Measurements from ENCODE around the gene PCCA. TPM values are rescaled to one million over a fixed set of nuclear protein-coding genes. Genes with fewer than 3 reads are reported as not detected.
"Not testable (repeated sequence)": the region's sequence is repeated elsewhere in the genome, so short reads cannot be mapped to it uniquely, and the experiment has no call there.

Gene PCCA
- total and polyA plus RNA-seq, 4 donors = 17.7 to 37.4 (median 22.6) TPM

DNA sequence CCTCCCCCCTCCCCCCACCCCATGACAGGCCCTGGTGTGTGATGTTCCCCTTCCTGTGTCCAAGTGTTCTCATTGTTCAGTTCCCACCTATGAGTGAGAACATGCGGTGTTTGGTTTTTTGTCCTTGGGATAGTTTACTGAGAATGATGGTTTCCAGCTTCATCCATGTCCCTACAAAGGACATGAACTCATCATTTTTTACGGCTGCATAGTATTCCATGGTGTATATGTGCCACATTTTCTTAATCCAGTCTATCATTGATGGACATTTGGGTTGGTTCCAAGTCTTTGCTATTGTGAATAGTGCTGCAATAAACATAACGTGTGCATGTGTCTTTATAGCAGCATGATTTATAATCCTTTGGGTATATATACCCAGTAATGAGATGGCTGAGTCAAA, 229.6 kb downstream of the PCCA start:
- WGBS, 2 donors = 91 to 92% methylated on average over 2 to 3 of the region's 3 CpGs
- DNase-seq; H3K27me3 ChIP-seq (ENCODE audit: control insufficient read depth in 1 of 2, insufficient read depth in 2 of 2, low read length in 1 of 2); H3K9me3 ChIP-seq (ENCODE audit: control insufficient read depth, low read length); H3K27ac ChIP-seq (ENCODE audit: low read depth in 1 of 2, low read length in 2 of 2); H3K36me3 ChIP-seq (ENCODE audit: control insufficient read depth in 1 of 2, insufficient read depth in 2 of 2, low read length in 1 of 2); H3K4me1 ChIP-seq (ENCODE audit: control insufficient read depth in 1 of 2, insufficient read depth in 2 of 2, low read length in 2 of 2); H3K4me3 ChIP-seq (ENCODE audit: low read length in 2 of 2); intact Hi-C loops (cut with DNase I); ATAC-seq (ENCODE audit: low FRiP score): not testable (repeated sequence)

DNA sequence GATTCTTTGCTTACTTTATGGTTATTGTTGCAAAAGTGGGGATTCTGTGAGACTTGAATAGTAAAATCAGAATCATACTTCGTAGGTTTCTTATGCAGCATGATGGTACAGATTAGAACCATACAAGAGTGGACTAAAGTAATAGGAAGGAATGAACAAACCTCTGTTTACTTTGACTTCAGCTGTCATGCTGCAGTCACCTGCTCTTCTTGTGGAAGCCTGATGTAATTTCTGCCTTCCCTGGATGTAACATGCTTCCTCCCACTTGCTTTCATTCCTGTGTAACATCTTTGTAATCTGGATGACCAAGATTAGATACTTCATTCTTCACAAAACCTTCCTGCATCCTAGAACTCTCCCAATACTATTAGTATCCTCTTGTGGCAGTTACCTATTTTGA, 235.0 kb downstream of the PCCA start:
- peaks cover 9% of the 10 kb centered on the region in 2 donors for H3K36me3 ChIP-seq (ENCODE audit: control insufficient read depth in 1 of 2, insufficient read depth in 2 of 2, low read length in 1 of 2)

DNA sequence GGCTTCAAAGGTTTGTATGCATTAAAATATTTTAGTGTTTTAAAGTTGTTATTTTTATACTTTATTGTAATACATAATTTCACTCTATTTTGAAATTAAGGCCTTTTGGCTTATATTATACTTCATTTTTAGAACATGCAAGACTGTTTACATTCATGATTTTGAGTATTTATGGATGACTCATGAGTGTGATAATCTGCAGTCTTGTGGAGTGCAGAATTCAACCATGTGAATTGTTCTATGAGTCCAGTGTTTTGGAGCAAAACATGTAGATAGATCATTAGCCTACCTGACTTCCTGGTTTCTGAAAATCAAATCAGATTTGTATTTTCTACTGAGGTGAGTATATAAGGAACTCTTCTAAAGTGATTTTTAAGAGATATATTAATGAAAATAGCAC, 241.8 kb downstream of the PCCA start:
- no peaks in the 10 kb centered on the region for H3K9me3 ChIP-seq (ENCODE audit: control insufficient read depth, low read length)
- H3K4me3 ChIP-seq (ENCODE audit: low read length in 2 of 2) = no peak overlapping the region
- H3K4me1 ChIP-seq (ENCODE audit: control insufficient read depth in 1 of 2, insufficient read depth in 2 of 2, low read length in 2 of 2) = no peaks in the 10 kb centered on the region
- H3K27me3 ChIP-seq (ENCODE audit: control insufficient read depth in 1 of 2, insufficient read depth in 2 of 2, low read length in 1 of 2) = no peaks in the 10 kb centered on the region
- no peak for DNase-seq
- intact Hi-C loops (cut with DNase I) = no loop called here
- no peak for ATAC-seq (ENCODE audit: low FRiP score)
- peaks cover 2 to 8% of the 10 kb centered on the region in 2 donors for H3K36me3 ChIP-seq (ENCODE audit: control insufficient read depth in 1 of 2, insufficient read depth in 2 of 2, low read length in 1 of 2)
- H3K27ac ChIP-seq (ENCODE audit: low read depth in 1 of 2, low read length in 2 of 2) = no peak overlapping the region

More for the DNA sequence above, 235.0 kb downstream of the PCCA start:
- ATAC-seq (ENCODE audit: low FRiP score) (no peak), DNase-seq (no peak)
- Histone ChIP-seq H3K27ac (ENCODE audit: low read depth in 1 of 2, low read length in 2 of 2) (no peak overlapping the region), H3K9me3 (ENCODE audit: control insufficient read depth, low read length) (no peaks in the 10 kb centered on the region), H3K4me1 (ENCODE audit: control insufficient read depth in 1 of 2, insufficient read depth in 2 of 2, low read length in 2 of 2) (no peaks in the 10 kb centered on the region), H3K4me3 (ENCODE audit: low read length in 2 of 2) (no peak overlapping the region), H3K27me3 (ENCODE audit: control insufficient read depth in 1 of 2, insufficient read depth in 2 of 2, low read length in 1 of 2) (no peaks in the 10 kb centered on the region)
- intact Hi-C loops (cut with DNase I) = no loop called here
- 93 to 96% methylated on average over 1 of the region's 1 CpG for WGBS, 2 donors

DNA sequence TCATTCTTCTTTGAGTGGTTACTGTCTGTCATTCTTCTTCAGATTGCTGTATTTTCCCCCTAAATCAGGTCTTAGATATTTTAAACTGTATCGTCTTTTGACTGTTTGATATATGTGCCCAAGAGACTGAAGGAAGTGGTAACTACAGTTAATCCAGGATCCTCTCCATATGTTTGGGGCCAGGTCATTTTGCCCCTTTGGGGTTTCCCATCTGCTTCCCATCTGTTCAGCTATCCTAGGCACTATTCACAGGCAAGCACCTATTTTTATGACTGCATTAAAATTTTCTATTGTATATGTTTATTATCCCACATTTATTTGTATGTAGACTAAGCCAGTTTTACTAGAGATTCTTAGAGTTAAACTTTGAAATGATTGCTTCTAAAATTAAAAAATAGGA, 244.2 kb downstream of the PCCA start:
- 88 to 90% methylated on average over 1 of the region's 1 CpG for WGBS, 2 donors
- intact Hi-C loops (cut with DNase I) = no loop called here

DNA sequence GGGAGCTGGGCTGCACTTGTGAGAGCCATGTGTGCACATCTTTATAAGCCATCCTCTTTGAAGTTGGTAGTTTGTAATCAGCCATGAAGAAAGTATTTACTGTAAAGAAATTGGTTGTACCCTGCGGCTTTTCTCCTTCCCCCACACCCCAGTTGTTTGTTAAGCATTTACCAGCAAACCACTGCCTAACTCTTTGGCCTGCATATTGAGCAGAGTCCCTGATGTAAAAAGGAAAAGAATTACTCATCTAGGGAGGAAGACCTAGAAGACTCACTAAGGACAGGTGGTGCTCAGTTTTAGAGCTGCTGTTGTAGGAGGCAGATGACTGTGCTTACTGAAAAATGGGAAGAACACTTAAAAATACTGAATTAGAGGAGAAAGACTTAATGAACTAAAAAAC, 245.3 kb downstream of the PCCA start:
- intact Hi-C loops (cut with DNase I) = no loop called here
- Histone ChIP-seq H3K4me3 (ENCODE audit: low read length in 2 of 2) (no peak overlapping the region), H3K27me3 (ENCODE audit: control insufficient read depth in 1 of 2, insufficient read depth in 2 of 2, low read length in 1 of 2) (no peaks in the 10 kb centered on the region), H3K27ac (ENCODE audit: low read depth in 1 of 2, low read length in 2 of 2) (no peak overlapping the region), H3K36me3 (ENCODE audit: control insufficient read depth in 1 of 2, insufficient read depth in 2 of 2, low read length in 1 of 2) (peaks cover 2 to 5% of the 10 kb centered on the region in 2 donors), H3K4me1 (ENCODE audit: control insufficient read depth in 1 of 2, insufficient read depth in 2 of 2, low read length in 2 of 2) (no peaks in the 10 kb centered on the region), H3K9me3 (ENCODE audit: control insufficient read depth, low read length) (no peaks in the 10 kb centered on the region)
- DNase-seq = no peak
- WGBS, 2 donors = 89% methylated on average over 1 of the region's 1 CpG
- ATAC-seq (ENCODE audit: low FRiP score) = no peak

More for the DNA sequence above, 244.2 kb downstream of the PCCA start:
- DNase-seq (no peak), ATAC-seq (ENCODE audit: low FRiP score) (no peak)
- Histone ChIP-seq H3K27me3 (ENCODE audit: control insufficient read depth in 1 of 2, insufficient read depth in 2 of 2, low read length in 1 of 2) (no peaks in the 10 kb centered on the region), H3K36me3 (ENCODE audit: control insufficient read depth in 1 of 2, insufficient read depth in 2 of 2, low read length in 1 of 2) (peaks cover 2 to 5% of the 10 kb centered on the region in 2 donors), H3K4me3 (ENCODE audit: low read length in 2 of 2) (no peak overlapping the region), H3K27ac (ENCODE audit: low read depth in 1 of 2, low read length in 2 of 2) (no peak overlapping the region), H3K9me3 (ENCODE audit: control insufficient read depth, low read length) (no peaks in the 10 kb centered on the region), H3K4me1 (ENCODE audit: control insufficient read depth in 1 of 2, insufficient read depth in 2 of 2, low read length in 2 of 2) (no peaks in the 10 kb centered on the region)

DNA sequence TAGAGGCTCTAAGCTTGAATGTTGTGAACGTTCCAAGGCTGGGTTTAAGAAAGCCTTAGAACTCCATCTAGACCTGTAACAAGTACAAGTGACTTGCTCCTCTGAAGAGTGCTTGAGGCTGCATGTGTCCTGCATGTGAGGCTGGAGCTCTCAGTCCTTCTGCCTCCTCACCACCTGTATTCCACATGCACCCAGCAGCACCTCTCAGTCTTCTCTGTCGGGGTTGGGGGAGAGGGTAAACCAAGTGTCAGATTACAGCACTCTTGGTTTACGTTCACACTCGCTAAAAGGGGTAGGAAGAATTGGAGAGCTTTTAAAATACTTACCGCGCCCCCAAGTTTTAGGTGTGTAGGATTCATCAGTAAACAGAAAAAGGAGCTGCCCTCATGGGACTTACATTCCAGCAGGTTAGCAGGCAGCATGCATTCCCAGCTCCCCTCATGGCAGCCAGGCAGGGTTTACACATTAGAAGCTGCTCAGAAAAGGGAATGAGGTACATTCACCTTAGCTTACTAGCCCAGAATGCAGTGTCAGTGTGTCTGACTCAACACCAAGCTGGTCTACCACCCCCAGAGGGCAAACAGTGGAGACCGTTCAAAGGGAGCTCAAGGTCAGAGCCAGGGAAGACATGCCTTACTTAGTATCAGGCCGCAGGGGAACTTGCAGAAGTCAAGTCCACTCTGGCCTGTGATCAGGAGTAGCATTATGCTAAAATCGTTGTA, 248.1 kb downstream of the PCCA start:
- Histone ChIP-seq H3K27me3 (ENCODE audit: control insufficient read depth in 1 of 2, insufficient read depth in 2 of 2, low read length in 1 of 2) (no peaks in the 10 kb centered on the region), H3K4me3 (ENCODE audit: low read length in 2 of 2) (no peak overlapping the region), H3K27ac (ENCODE audit: low read depth in 1 of 2, low read length in 2 of 2) (no peak overlapping the region), H3K4me1 (ENCODE audit: control insufficient read depth in 1 of 2, insufficient read depth in 2 of 2, low read length in 2 of 2) (no peaks in the 10 kb centered on the region), H3K9me3 (ENCODE audit: control insufficient read depth, low read length) (no peaks in the 10 kb centered on the region), H3K36me3 (ENCODE audit: control insufficient read depth in 1 of 2, insufficient read depth in 2 of 2, low read length in 1 of 2) (peaks cover 2 to 5% of the 10 kb centered on the region in 2 donors)
- DNase-seq (no peak), ATAC-seq (ENCODE audit: low FRiP score) (no peak)
- whole genome bisulfite sequencing, 2 donors = 77 to 89% methylated on average over 9 of the region's 9 CpGs
- intact Hi-C loops (cut with DNase I) = no loop called here

DNA sequence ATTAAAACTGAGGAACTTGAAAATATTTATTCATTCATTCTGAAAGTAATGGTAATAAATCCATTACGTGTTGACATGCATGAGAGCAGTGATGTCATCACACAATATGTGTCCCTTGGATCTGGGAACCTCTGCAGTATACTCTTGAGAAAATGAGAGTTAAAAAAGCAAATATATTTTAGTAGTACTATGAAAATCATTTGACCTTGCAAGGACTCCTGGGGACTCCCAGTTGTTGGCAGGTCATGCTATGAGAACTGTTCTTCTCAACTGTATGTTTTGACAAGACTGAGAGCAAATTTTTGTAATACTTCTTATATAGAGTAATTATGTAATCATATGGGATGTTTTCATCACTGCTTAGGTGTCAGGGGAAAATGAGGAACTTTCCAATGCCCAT, 249.4 kb downstream of the PCCA start:
- peaks cover 2% of the 10 kb centered on the region in 2 donors for H3K36me3 ChIP-seq (ENCODE audit: control insufficient read depth in 1 of 2, insufficient read depth in 2 of 2, low read length in 1 of 2)
- 74 to 77% methylated on average over 1 of the region's 1 CpG for WGBS, 2 donors
- no peak for DNase-seq

DNA sequence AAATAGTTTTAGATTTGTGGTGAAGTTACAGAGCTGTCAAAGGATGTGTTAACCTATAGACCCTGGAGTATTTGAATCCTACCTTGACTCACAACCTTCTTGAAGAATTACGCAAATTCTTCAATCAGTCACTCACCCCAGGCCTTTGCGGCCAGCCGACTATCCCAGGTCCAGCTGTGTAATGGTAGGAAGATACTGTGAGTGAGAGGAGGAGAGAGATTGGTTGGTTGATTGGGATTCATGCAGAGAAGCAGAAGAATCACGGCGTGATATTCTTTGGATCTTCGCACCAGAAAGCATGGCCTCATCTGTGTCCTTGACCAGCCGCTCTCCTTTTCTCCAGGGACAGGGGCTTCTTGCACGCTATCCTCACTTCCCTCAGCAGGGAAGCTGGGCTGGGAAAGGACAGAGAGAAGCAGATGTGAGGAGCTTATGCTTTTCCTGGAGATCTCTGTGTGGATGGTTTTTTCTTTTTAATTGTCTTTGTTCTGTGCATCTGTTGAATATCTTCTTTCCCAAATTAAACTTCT, 250.6 kb downstream of the PCCA start:
- no peak for ATAC-seq (ENCODE audit: low FRiP score)
- H3K27ac ChIP-seq (ENCODE audit: low read depth in 1 of 2, low read length in 2 of 2) = no peak overlapping the region
- 97 to 98% methylated on average over 8 of the region's 8 CpGs for WGBS, 2 donors
- H3K36me3 ChIP-seq (ENCODE audit: control insufficient read depth in 1 of 2, insufficient read depth in 2 of 2, low read length in 1 of 2) = peaks cover 2% of the 10 kb centered on the region in 2 donors
- intact Hi-C loops (cut with DNase I) = no loop called here
- no peaks in the 10 kb centered on the region for H3K9me3 ChIP-seq (ENCODE audit: control insufficient read depth, low read length)
- H3K27me3 ChIP-seq (ENCODE audit: control insufficient read depth in 1 of 2, insufficient read depth in 2 of 2, low read length in 1 of 2) = no peaks in the 10 kb centered on the region
- DNase-seq = no peak
- H3K4me1 ChIP-seq (ENCODE audit: control insufficient read depth in 1 of 2, insufficient read depth in 2 of 2, low read length in 2 of 2) = no peaks in the 10 kb centered on the region
- no peak overlapping the region for H3K4me3 ChIP-seq (ENCODE audit: low read length in 2 of 2)

More for the DNA sequence above, 249.4 kb downstream of the PCCA start:
- H3K9me3 ChIP-seq (ENCODE audit: control insufficient read depth, low read length) = no peaks in the 10 kb centered on the region
- H3K27ac ChIP-seq (ENCODE audit: low read depth in 1 of 2, low read length in 2 of 2) = no peak overlapping the region
- ATAC-seq (ENCODE audit: low FRiP score) = no peak
- intact Hi-C loops (cut with DNase I) = no loop called here
- H3K4me1 ChIP-seq (ENCODE audit: control insufficient read depth in 1 of 2, insufficient read depth in 2 of 2, low read length in 2 of 2) = no peaks in the 10 kb centered on the region
- H3K4me3 ChIP-seq (ENCODE audit: low read length in 2 of 2) = no peak overlapping the region
- H3K27me3 ChIP-seq (ENCODE audit: control insufficient read depth in 1 of 2, insufficient read depth in 2 of 2, low read length in 1 of 2) = no peaks in the 10 kb centered on the region

DNA sequence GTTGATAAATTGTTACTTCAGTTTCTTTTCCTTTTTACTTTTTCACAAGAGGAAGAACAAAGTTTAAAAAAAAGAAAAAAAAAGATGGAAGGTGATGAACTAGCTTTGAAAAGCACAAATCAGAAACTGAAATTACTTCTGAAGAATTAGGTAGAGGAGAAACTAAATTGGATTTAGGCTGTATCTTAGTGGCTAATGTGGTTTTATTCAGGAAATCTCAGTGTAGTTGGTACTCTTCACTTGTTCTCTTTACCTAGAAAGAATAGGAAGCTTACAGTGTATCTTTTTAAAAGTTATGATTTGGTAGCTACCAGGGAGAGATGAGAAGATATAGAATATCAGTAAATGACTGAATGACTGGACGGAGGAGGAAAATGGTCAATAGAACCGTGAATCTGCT, 252.0 kb downstream of the PCCA start:
- peaks cover 0 to 2% of the 10 kb centered on the region in 2 donors for H3K36me3 ChIP-seq (ENCODE audit: control insufficient read depth in 1 of 2, insufficient read depth in 2 of 2, low read length in 1 of 2)
- no peak overlapping the region for H3K4me3 ChIP-seq (ENCODE audit: low read length in 2 of 2)
- no peaks in the 10 kb centered on the region for H3K27me3 ChIP-seq (ENCODE audit: control insufficient read depth in 1 of 2, insufficient read depth in 2 of 2, low read length in 1 of 2)
- 97 to 100% methylated on average over 2 of the region's 2 CpGs for WGBS, 2 donors
- H3K27ac ChIP-seq (ENCODE audit: low read depth in 1 of 2, low read length in 2 of 2) = no peak overlapping the region
- peaks cover 3% of the 10 kb centered on the region for H3K9me3 ChIP-seq (ENCODE audit: control insufficient read depth, low read length)
- intact Hi-C loops (cut with DNase I) = no loop called here
- H3K4me1 ChIP-seq (ENCODE audit: control insufficient read depth in 1 of 2, insufficient read depth in 2 of 2, low read length in 2 of 2) = no peaks in the 10 kb centered on the region
- DNase-seq (no peak), ATAC-seq (ENCODE audit: low FRiP score) (no peak)

All from aorta (tissue), 5 donors.